H1 (cell line): Measurements from ENCODE around the gene SCIMP. TPM values are rescaled to one million over a fixed set of nuclear protein-coding genes. Genes with fewer than 3 reads are reported as not detected.

ENCODE experiments used
- CTCF ChIA-PET: fragments of 300-600 bp; sonication (Branson Sonifier 250); formaldehyde crosslinking; loops from one replicate; lab custom pipeline; 2021; ENCODE audit not compliant: partially characterized antibody; lab: Charles Lee
- POLR2A ChIA-PET: fragments of 300-600 bp; sonication (Branson Sonifier 250); formaldehyde crosslinking; loops from one replicate; lab custom pipeline; 2021; ENCODE audit warnings: inconsistent platforms; ENCODE audit not compliant: partially characterized antibody; lab: Charles Lee
- DNase-seq, 2 experiments: peaks; one replicate each; pipeline versions ENCODE4 v3.0.0 to v3.0.0-alpha.2; 2010 to 2022; ENCODE audit warnings: low spot score in 2 of 2, low read depth in 1 of 2, mixed read lengths in 1 of 2
- FAIRE-seq: peaks from 2 replicates; lab custom pipeline; 2011; peaks lifted over from hg19 to GRCh38; lab: Jason Lieb, UNC
- H2AFZ ChIP-seq: 2 replicates; pipeline ENCODE4 v1.8.1; 2012; ENCODE audit warnings: low read length, inconsistent platforms
- H2AK5ac ChIP-seq: 2 replicates; pipeline ENCODE4 v1.6.1; 2013; ENCODE audit warnings: low read depth, low read length
- H2BK120ac ChIP-seq: replicated peaks from 2 replicates; pipeline ENCODE3; 2013; ENCODE audit warnings: low read depth, low read length, inconsistent platforms
- H2BK12ac ChIP-seq: 2 replicates; pipeline ENCODE4 v1.6.1; 2013; ENCODE audit warnings: low read depth, low read length
- H2BK15ac ChIP-seq: 2 replicates; pipeline ENCODE4 v1.6.1; 2013; ENCODE audit warnings: low read length
- H2BK20ac ChIP-seq: 2 replicates; pipeline ENCODE4 v1.6.1; 2013; ENCODE audit warnings: low read length
- H2BK5ac ChIP-seq: 2 replicates; pipeline ENCODE4 v1.6.1; 2013; ENCODE audit warnings: low read depth, low read length
- H3K14ac ChIP-seq: 2 replicates; pipeline ENCODE4 v1.6.1; 2013; ENCODE audit warnings: inconsistent platforms; ENCODE audit not compliant: insufficient read length
- H3K18ac ChIP-seq: 2 replicates; pipeline ENCODE4 v1.6.1; 2013; ENCODE audit warnings: low read length; ENCODE audit errors: extremely low read depth
- H3K23ac ChIP-seq: 2 replicates; pipeline ENCODE4 v1.6.1; 2013; ENCODE audit warnings: inconsistent platforms; ENCODE audit not compliant: insufficient read length
- H3K23me2 ChIP-seq: 2 replicates; pipeline ENCODE4 v1.6.1; 2013; ENCODE audit warnings: low read depth, low read length
- H3K27ac ChIP-seq: 2 replicates; pipeline ENCODE4 v1.6.1; 2011; ENCODE audit warnings: low read depth, low read length, inconsistent platforms
- H3K27me3 ChIP-seq, 4 experiments: replicated peaks in 1 of 4; 1 replicate in 1 of 4; 2 replicates in 3 of 4; pipeline versions ENCODE4 v1.6.1 to v1.8.1; 2011 to 2013; ENCODE audit warnings: low read length in 3 of 4, mild to moderate bottlenecking in 3 of 4, inconsistent platforms in 2 of 4, mixed read lengths in 2 of 4, moderate library complexity in 1 of 4; ENCODE audit not compliant: control insufficient read depth in 3 of 4, insufficient read depth in 3 of 4; ENCODE audit errors: extremely low read depth in 1 of 4
- H3K36me3 ChIP-seq, 4 experiments: 2 replicates each; pipeline versions ENCODE4 v1.6.1 to v1.8.1; 2011 to 2013; ENCODE audit warnings: mild to moderate bottlenecking in 4 of 4, low read length in 3 of 4, moderate library complexity in 2 of 4, control low read depth in 1 of 4, inconsistent platforms in 1 of 4; ENCODE audit not compliant: insufficient read depth in 4 of 4, control insufficient read depth in 2 of 4
- H3K4ac ChIP-seq: replicated peaks from 2 replicates; pipeline ENCODE3; 2013; ENCODE audit warnings: low read length, low read depth, mixed read lengths, inconsistent platforms; ENCODE audit not compliant: insufficient read length
- H3K4me1 ChIP-seq, 4 experiments: replicated peaks in 1 of 4; 1 replicate in 1 of 4; 2 replicates in 3 of 4; pipeline versions ENCODE4 v1.6.1 to v1.8.1; 2011 to 2013; ENCODE audit warnings: low read length in 3 of 4, inconsistent platforms in 2 of 4, mixed read lengths in 1 of 4; ENCODE audit not compliant: insufficient read depth in 4 of 4, control insufficient read depth in 3 of 4
- H3K4me2 ChIP-seq, 2 experiments: 2 replicates each; pipeline versions ENCODE4 v1.6.1 to v1.8.1; 2011 to 2013; ENCODE audit warnings: low read depth in 2 of 2, low read length in 2 of 2, control low read depth in 1 of 2, inconsistent platforms in 1 of 2, mild to moderate bottlenecking in 1 of 2; ENCODE audit not compliant: insufficient read depth in 1 of 2
- H3K4me3 ChIP-seq, 4 experiments: fragments of 200-600, 300-600 bp in 1 of 4; sonication (generic), shearing (Covaris generic), sonication (Bioruptor Twin) in 1 of 4; 2 replicates each; pipeline versions ENCODE4 v1.5.1 to v1.8.1; 2011 to 2016; ENCODE audit warnings: low read length in 4 of 4, low read depth in 3 of 4, control low read depth in 2 of 4, inconsistent platforms in 2 of 4, mild to moderate bottlenecking in 2 of 4, mixed read lengths in 1 of 4, moderate library complexity in 1 of 4; ENCODE audit not compliant: insufficient read depth in 2 of 4; ENCODE audit errors: extremely low read depth in 1 of 4
- H3K56ac ChIP-seq: replicated peaks from 2 replicates; pipeline ENCODE3; 2013; ENCODE audit warnings: low read depth, mild to moderate bottlenecking, mixed read lengths, low read length, inconsistent platforms; ENCODE audit not compliant: insufficient read length
- H3K79me1 ChIP-seq: 2 replicates; pipeline ENCODE4 v1.6.1; 2013; ENCODE audit warnings: low read depth, low read length, control low read depth
- H3K79me2 ChIP-seq, 2 experiments: 2 replicates each; pipeline versions ENCODE4 v1.6.1 to v1.8.1; 2012 to 2013; ENCODE audit warnings: low read length in 2 of 2, mild to moderate bottlenecking in 2 of 2, inconsistent platforms in 1 of 2; ENCODE audit not compliant: insufficient read depth in 2 of 2, control insufficient read depth in 1 of 2
- H3K9ac ChIP-seq, 4 experiments: replicated peaks in 1 of 4; 1 replicate in 1 of 4; 2 replicates in 3 of 4; pipeline versions ENCODE4 v1.6.1 to v1.8.1; 2011 to 2013; ENCODE audit warnings: low read depth in 3 of 4, low read length in 3 of 4, control low read depth in 2 of 4, mild to moderate bottlenecking in 2 of 4, moderate library complexity in 2 of 4, inconsistent platforms in 1 of 4; ENCODE audit errors: extremely low read depth in 1 of 4
- H3K9me3 ChIP-seq, 2 experiments: 2 replicates each; pipeline versions ENCODE4 v1.6.1 to v1.8.1; 2012 to 2013; ENCODE audit warnings: mild to moderate bottlenecking in 2 of 2, moderate library complexity in 2 of 2, control low read depth in 1 of 2, inconsistent platforms in 1 of 2, low read depth in 1 of 2, low read length in 1 of 2, mixed read lengths in 1 of 2; ENCODE audit not compliant: insufficient read depth in 2 of 2
- H4K20me1 ChIP-seq, 2 experiments: replicated peaks in 1 of 2; 2 replicates each; pipeline versions ENCODE3 to v1.8.1; 2011 to 2013; ENCODE audit warnings: inconsistent platforms in 2 of 2, low read length in 2 of 2, mild to moderate bottlenecking in 1 of 2; ENCODE audit not compliant: insufficient read depth in 2 of 2, control insufficient read depth in 1 of 2
- H4K5ac ChIP-seq: 2 replicates; pipeline ENCODE4 v1.6.1; 2013; ENCODE audit warnings: low read length, low read depth, mixed read lengths, inconsistent platforms; ENCODE audit not compliant: insufficient read length
- H4K8ac ChIP-seq: 2 replicates; pipeline ENCODE4 v1.8.0; 2013; ENCODE audit warnings: mild to moderate bottlenecking, moderate library complexity, low read length, inconsistent platforms; ENCODE audit not compliant: insufficient read depth; ENCODE audit errors: extremely low read depth
- H4K91ac ChIP-seq: replicated peaks from 2 replicates; pipeline ENCODE3; 2013; ENCODE audit warnings: low read length, mixed read lengths, inconsistent platforms; ENCODE audit not compliant: insufficient read length
- CHD2 ChIP-seq: IDR thresholded peaks from 2 replicates; pipeline ENCODE4 v1.6.1; 2012; ENCODE audit warnings: low read length, improper control_type of control experiment
- CTBP2 ChIP-seq: IDR thresholded peaks from 2 replicates; pipeline ENCODE4 v1.7.0; 2011; ENCODE audit warnings: borderline replicate concordance, mild to moderate bottlenecking, moderate library complexity, mixed read lengths, low read length; ENCODE audit not compliant: insufficient read depth, insufficient read length
- EP300 ChIP-seq, 2 experiments: IDR thresholded peaks; 1 replicate in 1 of 2; 2 replicates in 1 of 2; pipeline ENCODE4 v1.6.1; 2011 to 2012; ENCODE audit warnings: low read depth in 2 of 2, low read length in 2 of 2, mild to moderate bottlenecking in 2 of 2, borderline replicate concordance in 1 of 2, inconsistent platforms in 1 of 2, moderate library complexity in 1 of 2
- HDAC2 ChIP-seq, 2 experiments: fragments of 300-600 bp in 1 of 2; sonication (generic) in 1 of 2; IDR thresholded peaks; 2 replicates each; pipeline ENCODE4 v1.6.1; 2011 to 2012; ENCODE audit warnings: low read depth in 2 of 2, low read length in 2 of 2, mild to moderate bottlenecking in 2 of 2, moderate library complexity in 2 of 2, borderline replicate concordance in 1 of 2, inconsistent platforms in 1 of 2
- HDAC6 ChIP-seq: IDR thresholded peaks from one replicate; pipeline ENCODE4 v1.7.1; 2012; ENCODE audit warnings: low read depth, mild to moderate bottlenecking, inconsistent platforms, low read length, moderate library complexity
- KDM1A ChIP-seq: fragments of 200-600, 300-600 bp; sonication (generic); IDR thresholded peaks from 2 replicates; pipeline ENCODE4 v1.7.1; 2016; ENCODE audit warnings: mild to moderate bottlenecking, low read length, borderline replicate concordance
- WGBS, 2 experiments: shearing (Covaris generic) in 1 of 2; methylation state at CpG; one replicate each; pipeline versions ENCODE4 v1.1.6 to v1.1.7; 2013 to 2015; ENCODE audit warnings: low lambda C conversion rate in 2 of 2, mixed read lengths in 2 of 2, inconsistent platforms in 1 of 2, low coverage in 1 of 2, missing lambda C conversion rate in 1 of 2; ENCODE audit not compliant: insufficient replicate concordance in 2 of 2, insufficient coverage in 1 of 2, insufficient read length in 1 of 2; ENCODE audit errors: extremely low coverage in 1 of 2, missing lambda C conversion rate in 1 of 2; 5-methylcytosine and 5-hydroxymethylcytosine counted together
- polyA plus RNA-seq, 7 experiments: library from polyadenylated mRNA; depleted of rRNA in 3 of 7; stranded (reverse) in 5 of 7; unstranded in 2 of 7; fragments of >200 nt in 5 of 7; fragments of 200-250 nt in 2 of 7; gene quantifications; 1 replicate in 5 of 7; 2 replicates in 1 of 7; 4 replicates in 1 of 7; pipeline versions ENCODE4 v1.2.1 to v1.2.3, GENCODE V29; 2011 to 2013; ENCODE audit warnings: missing spikeins in 2 of 7, mixed read lengths in 2 of 7
- total RNA-seq: library from RNA; stranded (reverse); fragmentation: NEBNext Ultra II Directional; extraction: Animal tissue kit (Norgen Biotek cat#: 25700); gene quantifications from 2 replicates; pipeline ENCODE4 v1.2.1, GENCODE V29; 2021
- TF ChIP-seq, protein P1 (sequence below): IDR thresholded peaks from 2 replicates; pipeline ENCODE4 v1.6.1; 2011; ENCODE audit warnings: low read length, improper control_type of control experiment

The SCIMP gene
- total and polyA plus RNA-seq, 2 of the 8 experiments (the other 6 are each of a cell fraction or from before 2014, with no cell fraction given): not detected

DNA sequence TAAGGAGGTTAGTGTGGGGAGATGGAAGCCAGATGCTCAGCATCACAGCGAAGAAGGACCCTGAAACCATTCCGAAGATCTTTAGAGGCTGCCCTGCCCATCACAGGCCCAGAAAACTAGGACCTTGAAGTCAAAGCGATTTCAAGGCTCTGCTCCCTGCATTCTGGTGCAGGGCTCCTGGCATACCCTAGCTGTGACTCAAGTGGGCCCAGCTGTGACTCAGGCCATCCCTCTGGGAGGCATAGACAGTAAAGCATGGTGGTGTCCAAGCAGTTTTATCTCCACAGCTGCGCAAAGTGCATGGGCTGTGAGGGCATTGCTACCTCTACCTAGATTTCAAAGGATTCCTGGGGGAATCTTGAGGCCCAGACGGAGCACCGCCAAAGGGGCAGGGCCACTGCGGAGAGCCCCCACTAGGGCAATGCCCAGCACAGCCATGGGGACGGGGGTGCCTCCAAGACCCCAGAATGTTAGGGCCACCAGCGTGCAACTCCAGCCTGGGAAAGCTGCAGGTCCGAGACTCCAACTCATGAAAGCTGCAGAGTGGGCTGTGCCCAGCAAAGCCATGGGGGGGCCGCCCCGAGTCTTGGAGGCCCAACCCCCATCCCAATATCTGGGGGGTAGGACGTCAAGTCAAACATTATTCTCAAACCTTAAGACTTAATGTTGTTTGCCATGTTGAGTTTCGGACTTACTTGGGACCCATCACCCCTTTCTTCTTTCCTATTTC, 31.3 kb downstream of the SCIMP start:
- H4K91ac ChIP-seq: no peak overlapping the region
- H3K79me1 ChIP-seq: no peaks in the 10 kb centered on the region
- no peaks in the 10 kb centered on the region for H3K79me2 ChIP-seq
- H3K4me2 ChIP-seq: no peak overlapping the region
- FAIRE-seq (no peak), DNase-seq (no peak)
- no peaks in the 10 kb centered on the region for H3K36me3 ChIP-seq
- H2AK5ac ChIP-seq: no peak overlapping the region
- no peak overlapping the region for H4K8ac ChIP-seq
- WGBS, 2 experiments: 88% methylated on average over 14 of the region's 14 CpGs; no CpG with 5 or more reads in 1 of the 2 experiments
- no peak overlapping the region for H3K18ac ChIP-seq
- H3K23me2 ChIP-seq: no peaks in the 10 kb centered on the region
- H2AFZ ChIP-seq: no peak overlapping the region
- no peak overlapping the region for H3K23ac ChIP-seq
- no peak overlapping the region for H2BK12ac ChIP-seq
- no peaks in the 10 kb centered on the region for H3K4me1 ChIP-seq
- TF ChIP-seq EP300 (IDR thresholded peaks at IDR 0.05; ENCODE audit: borderline replicate concordance in 1 of 2, low read depth in 2 of 2, low read length in 2 of 2): no peak
- no peak for TF ChIP-seq HDAC6
- TF ChIP-seq, protein P1, sequence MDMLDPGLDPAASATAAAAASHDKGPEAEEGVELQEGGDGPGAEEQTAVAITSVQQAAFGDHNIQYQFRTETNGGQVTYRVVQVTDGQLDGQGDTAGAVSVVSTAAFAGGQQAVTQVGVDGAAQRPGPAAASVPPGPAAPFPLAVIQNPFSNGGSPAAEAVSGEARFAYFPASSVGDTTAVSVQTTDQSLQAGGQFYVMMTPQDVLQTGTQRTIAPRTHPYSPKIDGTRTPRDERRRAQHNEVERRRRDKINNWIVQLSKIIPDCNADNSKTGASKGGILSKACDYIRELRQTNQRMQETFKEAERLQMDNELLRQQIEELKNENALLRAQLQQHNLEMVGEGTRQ: no peak
- TF ChIP-seq CHD2: no peak
- no peak for TF ChIP-seq KDM1A
- TF ChIP-seq CTBP2: no peak
- no peak for TF ChIP-seq HDAC2 (IDR thresholded peaks at IDR 0.05; ENCODE audit: borderline replicate concordance in 1 of 2, low read depth in 2 of 2, low read length in 2 of 2)
- ChIA-PET POLR2A (no interaction called here), CTCF (interaction anchor here (1.1 kb wide), 1 partner anchor 9 kb away, joined by 3 read pairs; no protein-coding TSS in a partner anchor)
- no peak overlapping the region for H2BK15ac ChIP-seq
- no peak overlapping the region for H3K27ac ChIP-seq
- no peak overlapping the region for H2BK120ac ChIP-seq
- no peak overlapping the region for H2BK20ac ChIP-seq
- H2BK5ac ChIP-seq: no peak overlapping the region
- H3K14ac ChIP-seq: no peak overlapping the region
- no peaks in the 10 kb centered on the region for H3K27me3 ChIP-seq
- H3K56ac ChIP-seq: no peak overlapping the region
- no peak overlapping the region for H3K4ac ChIP-seq
- H4K20me1 ChIP-seq: no peaks in the 10 kb centered on the region
- H4K5ac ChIP-seq: no peak overlapping the region
- no peak overlapping the region for H3K4me3 ChIP-seq
- H3K9me3 ChIP-seq: no peaks in the 10 kb centered on the region
- H3K9ac ChIP-seq: no peak overlapping the region
